GM04503 (cell line): Measurements from ENCODE around the gene ARHGEF3.
"Not testable (repeated sequence)": the region's sequence is repeated elsewhere in the genome, so short reads cannot be mapped to it uniquely, and the experiment has no call there.

ENCODE experiments used
- DNase-seq: peaks from one replicate; pipeline ENCODE4 v3.0.0-alpha.2; 2012; ENCODE audit warnings: low read depth

The ARHGEF3 gene

DNA sequence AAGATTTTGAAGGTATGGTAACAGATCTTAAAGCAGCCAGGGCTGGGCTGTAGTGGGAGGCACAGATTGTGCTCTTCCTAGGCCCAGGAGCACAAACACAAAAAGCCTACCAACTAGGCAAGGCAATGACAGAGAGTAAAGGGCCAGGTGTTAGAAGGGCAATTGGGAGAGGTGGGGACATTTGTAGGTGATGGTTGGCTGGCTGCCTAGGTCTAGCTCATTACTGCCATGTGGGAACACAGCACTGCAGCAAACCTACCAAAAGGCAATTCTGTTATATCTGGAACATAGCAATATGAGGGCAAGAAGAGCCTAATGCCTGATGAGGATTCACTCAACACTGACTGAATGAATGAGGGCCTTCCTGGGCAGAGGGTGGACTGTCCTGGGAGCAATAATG is 30.4 kb downstream of the ARHGEF3 start:
- no peak for DNase-seq

DNA sequence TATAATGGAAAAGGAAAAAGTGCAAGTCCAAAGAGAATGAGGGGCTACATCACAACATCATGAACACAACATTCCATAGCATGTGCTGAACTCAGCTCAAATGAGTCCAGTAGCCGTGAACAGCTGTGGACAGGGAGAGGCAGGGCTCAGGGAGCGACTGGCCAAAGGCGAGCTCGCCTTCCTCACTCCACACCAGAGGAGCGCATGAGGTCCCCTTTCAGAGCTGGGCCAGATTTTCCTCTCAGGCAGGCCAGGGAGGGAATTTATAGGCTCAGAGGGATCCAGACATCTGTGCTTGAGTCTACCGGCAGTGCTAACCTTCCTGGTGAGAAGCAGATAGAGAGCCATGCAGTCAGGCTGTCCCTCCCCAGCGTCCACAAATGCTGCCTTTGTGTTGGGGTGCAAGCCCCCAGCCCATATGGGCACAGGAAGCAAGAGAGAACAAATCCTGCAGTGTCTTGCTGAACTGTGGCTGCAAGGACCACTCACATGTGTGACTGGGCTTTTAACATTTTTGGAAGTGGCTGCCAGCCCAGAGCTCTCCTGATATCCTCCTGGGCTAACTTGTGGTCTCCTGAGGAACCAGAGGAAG is 32.5 kb downstream of the ARHGEF3 start:
- DNase-seq = no peak

DNA sequence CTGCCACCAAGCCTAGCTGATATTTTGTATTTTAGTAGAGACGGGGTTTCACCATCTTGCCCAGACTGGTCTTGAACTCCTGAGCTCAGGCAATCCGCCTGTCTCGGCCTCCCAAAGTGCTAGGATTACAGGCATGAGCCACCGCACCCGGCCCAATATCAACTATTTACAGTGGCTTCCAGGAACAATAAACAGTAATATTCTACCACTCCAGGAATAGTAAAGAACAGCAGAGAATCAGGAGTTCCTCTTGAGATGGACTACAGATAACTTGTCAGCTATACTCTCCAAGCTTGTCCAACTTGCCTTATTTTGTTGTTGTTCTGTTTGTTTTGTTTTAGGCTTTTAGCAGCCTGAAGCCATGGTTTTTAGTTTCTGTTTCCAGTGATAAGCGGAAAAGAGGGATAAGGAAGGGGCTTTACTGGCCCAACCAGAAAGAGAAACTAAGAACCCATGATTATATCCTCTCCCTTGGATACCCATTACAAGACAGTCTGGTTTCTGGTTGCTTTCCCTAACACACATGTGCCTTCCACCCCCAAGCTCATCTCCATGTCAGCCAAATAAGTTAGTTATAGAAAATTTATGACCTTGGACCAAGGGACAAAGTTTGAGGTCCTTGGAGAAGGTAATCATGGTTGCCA is 36.7 kb downstream of the ARHGEF3 start:
- no peak for DNase-seq

DNA sequence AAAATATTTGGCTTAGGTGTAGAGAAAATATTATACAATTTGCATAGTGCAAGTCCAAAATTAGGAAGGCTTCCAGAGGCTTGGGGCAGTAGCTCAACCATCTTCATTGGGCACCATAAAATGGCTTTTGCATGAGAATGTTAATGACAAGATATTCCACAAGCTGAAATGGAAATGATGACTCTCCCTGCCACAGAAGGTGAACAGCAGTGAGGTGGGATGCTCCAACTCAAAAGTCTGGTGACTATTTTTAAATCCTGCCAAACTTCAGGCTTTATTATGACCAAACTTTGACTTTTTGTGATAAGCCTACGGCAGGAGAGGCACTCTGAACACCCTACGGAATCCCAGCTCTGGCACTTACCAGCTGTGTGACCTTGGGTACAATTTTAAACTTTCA is 37.6 kb downstream of the ARHGEF3 start:
- DNase-seq = no peak

DNA sequence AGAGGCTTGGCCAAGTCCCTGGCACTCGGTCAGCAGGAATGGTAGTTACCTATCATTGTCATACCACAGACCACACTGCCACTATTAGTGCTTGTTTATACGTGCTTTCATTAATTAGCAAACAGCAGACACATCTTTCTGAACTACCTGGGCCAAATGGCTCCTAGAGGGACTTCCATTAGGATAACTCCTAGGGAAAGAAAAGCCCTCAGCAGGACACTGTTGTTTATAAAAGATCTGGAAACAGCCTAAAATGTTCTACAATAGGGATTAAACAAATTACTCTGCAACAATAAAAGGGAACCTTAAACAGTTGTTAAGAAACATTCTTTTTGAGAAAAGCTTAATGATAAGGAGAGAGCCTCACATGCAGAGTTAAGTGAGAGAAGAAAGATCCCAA is 38.5 kb downstream of the ARHGEF3 start:
- no peak for DNase-seq

DNA sequence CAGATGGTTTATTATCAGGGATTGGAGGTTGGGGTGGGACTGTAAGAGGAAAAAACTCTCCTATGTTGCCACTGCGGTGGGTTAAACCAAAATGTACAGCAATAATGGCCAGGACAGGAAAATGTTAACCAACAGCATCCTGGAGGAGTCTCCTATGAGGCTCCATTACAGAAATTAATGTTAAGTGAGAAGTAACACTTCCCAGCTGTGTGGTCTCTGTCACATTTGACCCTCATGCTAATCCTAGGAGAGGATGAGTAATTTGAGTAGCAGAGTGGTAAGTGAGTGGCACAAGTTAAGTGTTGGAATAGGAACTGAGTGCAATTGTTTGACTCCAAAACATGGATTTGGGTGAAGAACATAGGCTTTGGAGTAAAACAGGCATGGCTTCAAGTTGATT is 39.0 kb downstream of the ARHGEF3 start:
- DNase-seq = no peak

DNA sequence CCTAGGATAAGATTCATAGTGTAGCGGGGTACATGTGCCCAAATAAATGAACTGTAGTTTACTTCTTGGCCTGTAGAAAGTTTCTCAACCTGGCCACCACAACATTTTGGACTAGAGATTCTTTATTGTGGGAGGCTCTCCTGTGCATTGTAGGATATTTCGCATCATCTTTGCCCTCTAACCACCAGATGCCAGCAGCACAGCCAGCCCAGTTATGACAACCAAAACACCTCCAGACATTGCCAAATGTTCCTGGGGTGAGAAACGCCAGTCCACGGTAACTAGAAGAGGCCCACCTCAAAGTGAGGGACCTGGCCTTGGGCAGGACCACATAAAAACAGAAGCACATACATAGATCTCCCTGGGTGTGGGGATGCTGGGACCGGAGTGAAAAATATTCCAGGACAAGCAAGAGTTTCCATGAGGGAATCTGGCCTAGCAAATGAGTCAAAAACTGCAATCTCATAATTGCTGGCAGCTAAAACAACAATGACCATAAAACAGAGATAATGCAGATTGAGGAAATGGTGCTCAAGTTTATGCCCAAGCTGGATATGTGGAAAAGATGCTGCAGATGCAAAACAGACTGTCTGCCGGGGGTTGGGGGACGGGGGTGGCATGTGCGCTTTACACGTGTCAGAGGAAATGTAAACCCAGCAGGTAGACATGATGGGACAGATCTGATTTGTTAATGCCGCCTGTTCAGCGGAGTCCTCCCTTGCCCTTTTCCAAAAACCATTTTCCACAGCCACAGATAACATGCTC is 39.7 kb downstream of the ARHGEF3 start:
- DNase-seq = no peak

DNA sequence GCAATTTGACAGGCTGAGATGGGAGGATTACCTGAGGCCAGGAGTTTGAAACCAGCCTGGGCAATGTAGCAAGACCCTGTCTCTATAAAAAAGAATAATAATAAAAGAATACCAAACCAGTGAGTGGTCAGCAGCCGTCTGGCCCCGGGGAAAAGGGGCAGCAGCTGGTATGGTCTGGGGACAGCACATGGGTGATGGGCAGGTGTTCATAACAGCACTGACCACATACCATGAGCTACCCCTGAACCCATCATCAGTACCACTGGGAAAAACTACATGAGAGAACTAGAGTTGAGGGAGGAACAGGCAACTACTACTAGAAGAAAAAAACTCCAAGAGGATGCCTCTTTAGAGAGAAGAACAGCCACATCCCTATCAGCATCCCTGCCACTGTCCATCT is 40.7 kb downstream of the ARHGEF3 start:
- DNase-seq = no peak

DNA sequence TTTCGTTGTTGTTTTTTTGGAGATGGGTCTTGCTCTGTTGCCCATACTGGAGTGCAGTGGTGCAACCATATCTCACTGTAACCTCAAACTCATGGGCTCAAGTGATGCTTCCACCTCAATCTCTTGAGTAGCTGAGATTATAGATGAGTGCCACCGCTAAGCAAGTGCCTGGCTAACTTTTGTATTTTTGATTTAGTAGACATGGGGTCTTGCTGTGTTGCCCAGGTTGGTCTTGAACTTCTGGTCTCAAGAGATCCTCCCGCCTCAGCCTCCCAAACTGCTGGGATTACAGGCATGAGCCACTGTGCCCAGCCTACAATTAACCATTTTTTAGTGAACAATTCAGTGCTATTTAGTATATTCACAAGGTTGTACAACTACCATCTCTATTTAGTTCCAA is 42.2 kb downstream of the ARHGEF3 start:
- DNase-seq = no peak

DNA sequence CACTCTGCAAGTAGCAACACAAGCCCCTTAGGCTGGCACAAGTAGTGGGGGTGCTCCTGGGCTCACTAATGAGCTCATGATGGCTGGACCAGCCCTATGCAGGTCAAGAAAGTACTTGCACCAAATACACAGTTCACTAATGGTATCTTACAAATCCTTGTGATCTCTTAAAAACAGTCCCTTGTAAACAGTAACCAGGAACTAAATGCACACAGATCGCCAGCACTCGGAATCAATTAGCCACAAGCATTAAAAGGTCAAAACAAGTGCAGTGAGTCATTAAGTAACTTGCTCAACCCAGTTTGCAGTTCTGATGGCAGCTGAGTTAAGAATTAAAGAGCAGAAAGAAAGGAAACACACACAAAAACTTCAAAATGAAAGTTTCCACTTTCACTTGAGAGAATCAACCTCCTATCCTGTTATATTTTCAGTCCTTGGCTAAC is 43.2 kb downstream of the ARHGEF3 start:
- peak; percentile 87 for DNase-seq

DNA sequence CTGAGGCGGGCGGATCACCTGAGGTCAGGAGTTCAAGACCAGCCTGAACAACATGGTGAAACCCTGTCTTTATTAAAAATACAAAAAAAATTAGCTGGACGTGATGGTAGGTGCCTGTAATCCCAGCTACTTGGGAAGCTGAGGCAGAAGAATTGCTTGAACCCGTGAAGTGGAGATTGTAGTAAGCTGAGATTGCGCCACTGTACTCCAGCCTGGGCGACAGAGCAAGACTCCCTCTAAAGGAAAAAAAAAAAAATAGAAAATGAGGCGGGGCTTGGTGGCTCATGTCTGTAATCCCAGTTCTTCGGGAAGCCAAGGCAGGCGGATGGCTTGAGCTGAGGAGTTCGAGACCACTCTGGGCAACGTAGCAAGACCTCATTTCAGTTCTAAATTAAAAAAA is 43.7 kb downstream of the ARHGEF3 start:
- DNase-seq = not testable (repeated sequence)

DNA sequence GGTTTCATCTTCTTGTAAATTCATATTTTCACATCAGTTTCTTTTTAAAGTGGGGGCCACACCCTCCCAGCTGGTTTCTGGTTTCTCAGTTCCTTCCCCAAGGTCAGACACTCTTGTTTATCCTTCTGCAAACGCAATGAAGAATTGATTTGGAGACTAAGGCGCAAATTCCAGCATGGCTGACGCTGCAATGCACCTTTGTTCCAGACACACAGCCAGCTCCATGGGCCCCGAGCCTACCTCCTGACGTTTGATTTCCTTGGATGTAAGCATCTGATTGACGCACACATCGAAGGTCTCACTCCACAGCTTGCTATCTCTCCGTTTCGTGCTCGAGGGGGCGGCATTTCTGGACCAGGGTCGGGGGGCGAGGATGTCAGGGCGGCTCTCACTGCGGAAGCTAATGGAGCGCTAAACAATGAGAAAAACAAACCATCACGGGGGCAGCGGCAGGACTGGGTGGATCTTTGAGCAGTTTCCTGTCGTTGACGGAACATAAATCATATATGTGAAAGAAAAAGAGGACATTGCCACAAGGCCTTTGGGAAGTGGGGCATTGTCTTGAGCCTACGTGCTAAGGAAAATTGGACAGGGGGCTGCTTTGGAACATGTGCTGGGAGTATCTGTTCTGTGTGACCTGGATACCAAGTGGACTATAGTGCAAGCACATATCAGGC is 46.9 kb downstream of the ARHGEF3 start:
- no peak for DNase-seq

DNA sequence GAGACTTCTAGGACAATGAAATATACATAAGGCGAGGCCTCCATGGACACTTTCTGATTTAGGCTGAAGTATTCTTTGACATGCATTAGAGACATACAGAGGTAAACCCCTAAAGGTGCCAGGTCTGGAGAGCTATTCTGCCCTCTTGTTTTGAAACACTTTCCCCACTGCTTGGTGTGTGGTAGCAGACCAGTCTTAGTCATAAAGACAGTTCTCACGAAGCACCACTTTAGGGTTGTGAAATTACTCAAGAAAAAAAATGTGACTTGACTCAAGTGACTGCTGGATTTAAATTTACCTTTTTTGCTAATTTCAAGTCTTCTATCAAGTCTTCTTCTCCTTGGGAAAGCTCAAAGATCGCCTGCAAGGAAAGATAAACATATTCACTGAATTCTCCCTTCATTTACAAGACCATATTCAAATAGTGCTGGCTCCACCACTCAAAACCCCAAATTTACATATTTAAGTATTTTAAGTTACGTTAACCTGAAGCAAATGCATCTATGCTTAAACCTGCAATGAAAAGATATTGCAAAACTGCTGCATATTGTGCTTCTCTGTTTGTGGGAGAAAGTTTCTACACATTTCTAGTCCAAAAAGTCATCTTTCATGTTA is 48.4 kb downstream of the ARHGEF3 start:
- no peak for DNase-seq

DNA sequence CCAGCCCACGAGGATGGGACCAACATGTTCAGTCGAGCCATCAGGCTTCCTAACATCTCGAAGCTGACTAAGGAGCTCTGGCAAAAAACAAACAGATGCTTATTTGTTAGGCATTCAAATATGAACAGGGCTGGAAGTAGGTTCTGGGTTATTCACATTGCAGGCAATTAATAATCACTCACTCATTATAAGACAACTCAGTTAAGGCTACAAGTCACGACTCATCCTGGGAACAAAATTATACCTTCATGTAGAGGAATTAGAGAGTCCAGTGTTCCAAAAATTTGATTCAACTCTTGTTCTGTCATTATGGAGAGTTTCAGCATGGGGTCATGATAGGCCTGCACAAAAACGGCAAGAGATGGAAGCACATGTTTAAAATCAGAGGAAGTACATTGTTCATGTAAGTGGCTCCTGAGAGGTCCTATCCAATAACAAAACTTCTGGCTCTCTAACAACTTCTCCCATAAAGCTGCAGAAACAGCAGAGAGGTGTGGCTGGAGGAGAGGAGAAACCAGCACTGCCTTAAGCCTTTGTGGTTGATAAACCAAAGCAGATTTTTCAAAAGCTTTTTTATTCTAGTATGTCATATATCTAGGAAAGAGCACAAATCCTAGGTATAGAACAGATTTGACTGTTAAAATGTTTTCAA is 50.6 kb downstream of the ARHGEF3 start:
- no peak for DNase-seq

DNA sequence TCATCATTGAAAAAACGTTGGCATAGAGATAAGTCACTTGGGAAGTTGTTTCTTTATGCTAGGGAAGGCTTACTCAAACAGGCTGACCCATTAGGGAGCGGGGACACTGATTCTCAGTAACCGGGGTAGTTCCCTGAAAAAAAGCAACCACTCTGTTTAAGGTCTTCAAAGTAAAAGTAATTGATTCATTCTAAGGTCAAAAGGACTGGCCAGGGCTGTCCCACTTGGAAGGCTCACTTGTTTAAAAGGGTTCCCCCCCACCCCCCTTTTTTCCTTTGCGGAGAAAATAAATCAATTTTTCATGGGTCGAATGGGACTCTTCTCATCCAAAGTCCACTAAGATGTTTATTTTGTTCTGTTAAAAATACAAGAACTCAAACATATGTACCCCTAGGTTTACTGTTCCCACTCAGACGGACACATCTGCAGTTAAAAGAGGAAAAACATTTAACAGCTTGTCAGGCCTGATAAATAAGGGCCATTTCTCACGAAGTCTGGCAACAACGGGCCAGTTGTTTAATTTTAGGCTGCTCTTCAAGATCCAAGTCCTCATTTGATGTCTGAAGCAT is 53.0 kb downstream of the ARHGEF3 start:
- no peak for DNase-seq

DNA sequence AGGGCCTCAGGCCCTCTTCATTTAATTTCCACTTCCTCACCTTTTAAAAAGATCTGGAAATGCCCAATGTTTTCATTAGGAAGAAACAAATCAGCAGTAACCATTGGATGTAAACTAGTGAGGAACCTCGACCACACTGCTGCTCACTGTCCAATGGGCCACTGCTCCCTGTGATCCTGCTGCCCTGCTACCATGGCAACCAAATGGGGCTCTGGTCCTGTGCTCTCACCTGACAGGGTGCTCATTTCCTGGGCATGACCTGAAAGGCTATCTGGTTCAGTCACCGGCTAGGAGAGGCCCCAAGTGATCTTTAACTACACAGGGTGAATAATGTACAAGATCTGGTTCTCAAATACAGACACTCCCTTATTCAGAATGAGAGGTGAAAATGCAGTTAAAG is 54.6 kb downstream of the ARHGEF3 start:
- DNase-seq = no peak

DNA sequence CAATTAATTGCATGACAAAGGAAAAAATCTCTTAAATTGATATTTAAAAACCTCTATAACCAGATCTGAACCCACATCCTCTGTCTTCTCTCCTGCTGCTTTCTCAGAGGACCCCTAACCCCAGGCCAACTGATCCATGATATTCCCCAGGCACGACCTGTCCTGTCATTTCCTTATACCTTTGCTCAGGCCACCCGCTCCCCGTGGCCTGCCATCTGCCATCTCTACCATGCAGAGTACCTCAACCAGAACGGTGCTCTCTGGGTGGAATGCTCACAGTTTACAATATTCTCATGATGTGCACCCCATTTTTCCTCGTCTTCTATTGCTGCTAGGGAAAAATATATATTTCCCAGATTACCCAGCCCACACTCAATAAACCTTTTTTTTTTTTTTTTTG is 57.7 kb downstream of the ARHGEF3 start:
- no peak for DNase-seq

DNA sequence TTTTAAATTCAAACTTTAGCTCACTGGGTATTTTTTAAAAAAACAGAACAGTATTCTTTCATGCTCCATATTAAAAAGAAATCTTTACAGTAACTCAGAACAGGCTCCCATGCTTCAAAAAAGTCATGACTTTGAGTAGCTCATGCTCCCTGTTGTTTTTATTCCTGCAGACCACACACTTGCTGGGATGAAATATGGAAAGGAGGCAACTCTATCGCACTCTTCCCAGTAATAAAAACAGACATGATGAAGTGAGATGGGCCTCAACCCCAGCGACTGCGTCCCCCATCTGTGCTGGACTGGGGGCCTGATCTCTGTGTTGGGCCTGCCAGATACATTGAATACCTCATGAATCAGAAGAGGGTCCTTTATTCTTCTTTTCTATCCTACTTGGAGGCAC is 58.9 kb downstream of the ARHGEF3 start:
- DNase-seq = no peak

DNA sequence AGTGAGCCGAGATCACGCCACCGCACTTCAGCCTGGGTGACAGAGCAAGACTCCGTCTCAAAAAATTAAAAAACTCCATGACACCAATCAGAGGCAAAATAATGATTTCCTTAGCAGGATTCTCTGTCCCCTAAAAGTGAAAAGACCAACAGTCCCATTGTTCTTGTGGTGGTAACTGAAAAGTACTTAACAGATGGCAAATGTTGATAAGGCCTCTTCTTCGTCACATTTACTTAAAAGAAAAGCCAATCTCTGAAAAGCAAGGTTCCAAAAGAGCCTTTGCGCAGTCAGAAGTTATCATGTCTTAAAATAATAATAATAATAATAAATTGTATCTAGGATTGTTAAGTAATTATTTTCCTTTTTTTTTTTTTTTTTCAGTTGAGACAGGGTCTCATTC is 62.7 kb downstream of the ARHGEF3 start:
- no peak for DNase-seq

DNA sequence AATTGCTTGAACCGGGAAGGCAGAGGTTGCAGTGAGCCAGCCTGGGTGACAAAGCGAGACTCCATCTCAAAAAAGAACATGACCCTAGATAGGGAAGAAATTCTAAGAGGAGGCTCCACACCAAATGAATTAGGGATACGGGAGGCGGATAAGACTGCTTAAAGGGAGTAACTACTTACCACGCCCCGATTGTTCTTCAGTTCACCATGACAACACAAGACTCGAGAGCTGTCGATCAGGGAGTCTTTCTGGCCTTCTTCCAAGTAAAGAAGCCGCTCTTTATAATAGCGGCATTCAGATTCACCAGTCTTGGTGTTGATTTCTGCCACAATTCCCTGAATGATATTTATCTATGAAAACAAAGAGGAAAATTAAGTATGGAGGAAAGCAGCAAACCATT is 64.7 kb downstream of the ARHGEF3 start:
- DNase-seq = no peak

DNA sequence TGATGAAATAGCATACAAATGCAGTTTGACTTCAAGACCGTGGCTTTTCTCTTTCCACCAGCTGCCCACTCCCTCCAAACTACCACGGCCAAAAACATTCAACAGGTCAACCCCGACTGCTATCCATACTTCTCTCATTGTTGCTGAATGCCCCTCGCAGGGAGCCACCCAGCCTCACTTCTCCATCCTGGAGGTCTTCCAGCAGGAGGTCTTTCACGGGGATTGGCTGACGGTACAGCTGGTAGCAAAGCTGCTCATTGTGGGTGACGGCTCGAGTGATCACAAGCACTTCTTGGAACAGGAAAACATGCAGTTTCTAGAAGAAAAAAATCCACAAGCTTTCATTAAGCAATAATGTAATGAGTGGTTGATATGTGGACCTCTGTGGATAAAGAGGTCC is 69.6 kb downstream of the ARHGEF3 start:
- no peak for DNase-seq

DNA sequence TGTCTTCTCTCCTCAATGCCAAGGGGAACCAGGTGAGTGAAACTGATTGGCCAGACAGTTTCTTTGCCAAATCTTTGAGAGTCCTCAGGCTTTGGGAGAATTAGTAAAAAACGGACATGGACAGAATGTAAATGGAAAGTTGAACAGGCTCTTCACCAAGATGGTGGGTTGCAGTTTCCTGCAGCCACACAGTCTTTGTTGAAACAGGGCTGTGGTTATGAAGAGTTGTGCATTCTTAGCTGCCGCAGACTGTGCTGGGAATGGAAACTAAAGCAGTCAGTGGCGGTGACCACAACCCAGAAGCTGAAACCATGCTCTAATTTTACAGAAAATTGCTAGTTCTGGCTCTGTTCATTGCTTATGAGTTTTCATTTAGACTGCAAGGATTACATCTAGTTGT is 76.6 kb downstream of the ARHGEF3 start:
- DNase-seq = no peak
